HepG2 (cell line): ENCODE data around the gene RNASE8. TPM values are rescaled to one million over a fixed set of nuclear protein-coding genes. Genes with fewer than 3 reads are reported as not detected.

Source experiments
- ATF7-NPFF ChIP-seq: sonication (generic); formaldehyde crosslinking; IDR thresholded peaks from 2 replicates; pipeline ENCODE4 v1.8.1; 2023; ENCODE audit warnings: mild to moderate bottlenecking, low read depth, missing genetic modification reagents, moderate library complexity
- CCDC6 ChIP-seq: sonication (generic); formaldehyde crosslinking; IDR thresholded peaks from 2 replicates; pipeline ENCODE4 v1.8.1; 2022; ENCODE audit warnings: mild to moderate bottlenecking, missing genetic modification reagents, moderate library complexity
- FOXC1 ChIP-seq: sonication (generic); formaldehyde crosslinking; IDR thresholded peaks from 2 replicates; pipeline ENCODE4 v1.8.0; 2022; ENCODE audit warnings: mild to moderate bottlenecking, missing genetic modification reagents, borderline replicate concordance
- HCFC1 ChIP-seq: fragments of 150-350 bp; IDR thresholded peaks from 2 replicates; pipeline ENCODE4 v1.6.1; 2014; ENCODE audit warnings: low read depth, low read length
- MLXIP ChIP-seq: sonication (generic); formaldehyde crosslinking; IDR thresholded peaks from 2 replicates; pipeline ENCODE4 v1.9.0; 2021; ENCODE audit warnings: missing genetic modification reagents, borderline replicate concordance
- MXI1 ChIP-seq: IDR thresholded peaks from 3 replicates; pipeline ENCODE4 v1.6.1; 2012; ENCODE audit warnings: low read depth, low read length, inconsistent platforms, borderline replicate concordance
- NFATC3 ChIP-seq: sonication (generic); formaldehyde crosslinking; IDR thresholded peaks from 2 replicates; pipeline ENCODE4 v1.5.1; 2020; ENCODE audit warnings: mild to moderate bottlenecking, missing genetic modification reagents
- NFYB ChIP-seq: sonication (generic); formaldehyde crosslinking; IDR thresholded peaks from 2 replicates; pipeline ENCODE4 v1.4.0; 2020; ENCODE audit warnings: missing genetic modification reagents
- POLR2AphosphoS2 ChIP-seq: IDR thresholded peaks from 2 replicates; pipeline ENCODE4 v1.6.1; 2011; ENCODE audit warnings: low read depth, low read length, improper control_type of control experiment
- SKI ChIP-seq: fragments of 450-650 bp; IDR thresholded peaks from one replicate; pipeline ENCODE4 v1.6.1; 2018; ENCODE audit warnings: mild to moderate bottlenecking; ENCODE audit not compliant: partially characterized antibody
- SP2 ChIP-seq: sonication (generic); formaldehyde crosslinking; IDR thresholded peaks from 2 replicates; pipeline ENCODE4 v1.5.1; 2020; ENCODE audit warnings: mild to moderate bottlenecking, missing genetic modification reagents
- U2AF1 ChIP-seq: fragments of 200-400 bp; formaldehyde crosslinking; optimal IDR thresholded peaks from 2 replicates; pipeline ENCODE3; 2017; ENCODE audit warnings: mild to moderate bottlenecking, low read depth, low read length
- ZFP1 ChIP-seq: IDR thresholded peaks from 2 replicates; pipeline ENCODE4 v1.6.1; 2016
- ZFP36L2 ChIP-seq: sonication (generic); formaldehyde crosslinking; IDR thresholded peaks from 2 replicates; pipeline ENCODE4 v1.4.0; 2020; ENCODE audit warnings: missing genetic modification reagents
- ZFP41 ChIP-seq: sonication (generic); formaldehyde crosslinking; IDR thresholded peaks from 2 replicates; pipeline ENCODE4 v1.4.0; 2020; ENCODE audit warnings: mild to moderate bottlenecking, missing genetic modification reagents, borderline replicate concordance
- ZNF18 ChIP-seq: sonication (generic); formaldehyde crosslinking; IDR thresholded peaks from 2 replicates; pipeline ENCODE4 v1.8.0; 2022; ENCODE audit warnings: mild to moderate bottlenecking, missing genetic modification reagents; ENCODE audit not compliant: insufficient replicate concordance
- ZNF362 ChIP-seq: sonication (generic); formaldehyde crosslinking; IDR thresholded peaks from 2 replicates; pipeline ENCODE4 v1.4.0; 2020; ENCODE audit warnings: missing genetic modification reagents, mild to moderate bottlenecking, borderline replicate concordance
- ZNF670 ChIP-seq: sonication (generic); formaldehyde crosslinking; IDR thresholded peaks from 2 replicates; pipeline ENCODE4 v1.8.0; 2022; ENCODE audit warnings: mild to moderate bottlenecking, missing genetic modification reagents, borderline replicate concordance
- ZNF691 ChIP-seq: sonication (generic); formaldehyde crosslinking; IDR thresholded peaks from 2 replicates; pipeline ENCODE4 v1.4.0; 2020; ENCODE audit warnings: missing genetic modification reagents, low read depth, mild to moderate bottlenecking, borderline replicate concordance
- ZSCAN12 ChIP-seq: sonication (generic); formaldehyde crosslinking; IDR thresholded peaks from 2 replicates; pipeline ENCODE4 v1.9.0; 2021; ENCODE audit warnings: mild to moderate bottlenecking, missing genetic modification reagents
- ZSCAN20 ChIP-seq: sonication (generic); formaldehyde crosslinking; IDR thresholded peaks from 2 replicates; pipeline ENCODE4 v1.4.0; 2020; ENCODE audit warnings: missing genetic modification reagents, mild to moderate bottlenecking, borderline replicate concordance
- polyA plus RNA-seq, 8 experiments: library from polyadenylated mRNA; depleted of rRNA in 3 of 8; stranded (reverse) in 7 of 8; unstranded in 1 of 8; fragments of >200 nt; fragmentation: Illumina TruSeq in 4 of 8; extraction: Trizol in 4 of 8; gene quantifications; 2 replicates each; pipeline versions ENCODE4 v1.2.1 to v1.2.3, GENCODE V29; 2011 to 2016; ENCODE audit warnings: low read depth in 4 of 8, missing spikeins in 1 of 8, mixed read lengths in 1 of 8; ENCODE audit not compliant: insufficient read depth in 1 of 8
- total RNA-seq, 5 experiments: library from RNA; depleted of rRNA; stranded (reverse); fragments of >200 nt; fragmentation: Illumina TruSeq; extraction: Trizol; gene quantifications; 2 replicates each; pipeline ENCODE4 v1.2.3, GENCODE V29; 2016; ENCODE audit warnings: low read depth in 1 of 5
- TF ChIP-seq, protein P1 (sequence below): sonication (generic); formaldehyde crosslinking; IDR thresholded peaks from 2 replicates; pipeline ENCODE4 v1.8.1; 2023; ENCODE audit warnings: missing genetic modification reagents, mild to moderate bottlenecking, borderline replicate concordance
- TF ChIP-seq, protein P2 (sequence below): IDR thresholded peaks from 2 replicates; pipeline ENCODE4 v1.6.1; 2016; ENCODE audit warnings: missing biosample characterization, missing genetic modification reagents, low read depth

RNASE8 gene
- total and polyA plus RNA-seq, 2 of the 13 experiments (the other 11 are each of a cell fraction or from before 2014, with no cell fraction given): not detected

DNA sequence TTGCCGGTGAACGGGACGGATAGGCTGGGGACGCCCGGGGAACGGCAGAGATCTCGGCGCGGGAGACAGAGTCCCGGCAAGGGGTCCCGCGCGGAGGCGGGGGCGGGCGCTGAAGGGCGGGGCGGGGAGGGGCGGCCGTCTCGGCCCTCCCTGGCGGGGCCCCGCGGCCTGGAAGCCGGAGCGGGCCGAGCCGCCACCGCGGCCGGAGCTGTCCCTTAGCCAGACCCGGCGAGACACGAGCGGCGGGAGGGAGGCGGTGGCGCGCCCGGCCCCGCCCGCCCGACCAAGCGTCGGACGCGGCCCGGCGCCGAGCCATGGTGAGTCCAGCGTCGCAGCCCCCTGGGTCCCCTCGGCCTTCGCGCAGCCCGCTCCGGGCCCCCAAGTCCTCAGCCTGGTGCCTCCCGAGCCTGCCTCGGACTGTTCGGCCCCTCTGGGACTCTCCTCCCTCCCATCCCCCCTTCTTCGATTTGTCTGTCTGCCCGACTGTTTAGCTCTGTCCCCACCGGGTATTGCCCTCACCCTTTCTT lies 12.5 kb downstream of the RNASE8 start, which contains the start of gene ARHGEF40 (continued):
- TF ChIP-seq SKI: peak; percentile 39
- TF ChIP-seq ZSCAN20 (CRISPR knock-in tag): no peak
- TF ChIP-seq FOXC1 (CRISPR knock-in tag): no peak
- TF ChIP-seq HCFC1: no peak
- no peak for TF ChIP-seq MLXIP (CRISPR knock-in tag)
- TF ChIP-seq, protein P1, sequence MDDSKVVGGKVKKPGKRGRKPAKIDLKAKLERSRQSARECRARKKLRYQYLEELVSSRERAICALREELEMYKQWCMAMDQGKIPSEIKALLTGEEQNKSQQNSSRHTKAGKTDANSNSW (CRISPR knock-in tag): peak; percentile 56; the same call in 1 of the 2 replicates
- no peak for TF ChIP-seq ZFP1 (CRISPR knock-in tag)
- no peak for TF ChIP-seq ZNF670 (CRISPR knock-in tag)
- TF ChIP-seq POLR2AphosphoS2: no peak
- TF ChIP-seq NFATC3: no peak
- no peak for TF ChIP-seq ZSCAN12 (CRISPR knock-in tag)
- TF ChIP-seq ZNF362 (CRISPR knock-in tag): no peak
- TF ChIP-seq MXI1: no peak
- no peak for TF ChIP-seq ZFP41 (CRISPR knock-in tag)
- TF ChIP-seq, protein P2, sequence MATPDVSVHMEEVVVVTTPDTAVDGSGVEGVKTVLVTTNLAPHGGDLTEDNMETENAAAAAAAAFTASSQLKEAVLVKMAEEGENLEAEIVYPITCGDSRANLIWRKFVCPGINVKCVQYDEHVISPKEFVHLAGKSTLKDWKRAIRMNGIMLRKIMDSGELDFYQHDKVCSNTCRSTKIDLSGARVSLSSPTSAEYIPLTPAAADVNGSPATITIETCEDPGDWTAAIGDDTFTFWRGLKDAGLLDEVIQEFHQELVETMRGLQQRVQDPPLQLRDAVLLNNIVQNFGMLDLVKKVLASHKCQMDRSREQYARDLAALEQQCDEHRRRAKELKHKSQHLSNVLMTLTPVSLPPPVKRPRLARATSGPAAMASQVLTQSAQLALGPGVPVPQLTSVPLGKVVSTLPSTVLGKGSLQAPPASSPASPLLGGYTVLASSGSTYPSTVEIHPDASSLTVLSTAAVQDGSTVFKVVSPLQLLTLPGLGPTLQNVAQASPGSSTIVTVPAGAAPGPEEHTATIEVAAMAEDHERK (CRISPR knock-in tag): no peak
- TF ChIP-seq SP2 (CRISPR knock-in tag): peak; percentile 51
- no peak for TF ChIP-seq ZNF691
- TF ChIP-seq CCDC6: no peak; the same call in 1 of the 2 replicates
- no peak for TF ChIP-seq U2AF1
- TF ChIP-seq ZFP36L2: no peak
- peak; percentile 30 for TF ChIP-seq ZNF18 (CRISPR knock-in tag)
- no peak for TF ChIP-seq NFYB (CRISPR knock-in tag)
- peak; percentile 60 for TF ChIP-seq ATF7-NPFF (CRISPR knock-in tag)
